HG02571 (cell line): ENCODE data around the gene CSH2.

Experiments
- ATAC-seq: cut with Tn5 transposase; IDR thresholded peaks from one replicate; pipeline ENCODE4 v1.9.1; 2021; ENCODE audit warnings: mild to moderate bottlenecking, moderate library complexity; ENCODE audit not compliant: unreplicated experiment

The CSH2 gene

GRCh38 chr17:63837480-63837879 is 36.0 kb downstream of the CSH2 start:
- ATAC-seq: no peak

GRCh38 chr17:63836811-63837210 is 36.7 kb downstream of the CSH2 start:
- no peak for ATAC-seq

- ATAC-seq: no peak
Observed at GRCh38 chr17:63835167-63835720, 38.2 kb downstream of the CSH2 start.

GRCh38 chr17:63834431-63835166 is 38.9 kb downstream of the CSH2 start:
- ATAC-seq: no peak

GRCh38 chr17:63833741-63834373 is 39.6 kb downstream of the CSH2 start:
- ATAC-seq: no peak

- no peak for ATAC-seq
Observed at GRCh38 chr17:63833026-63833740, 40.3 kb downstream of the CSH2 start.

- no peak for ATAC-seq
Observed at GRCh38 chr17:63832455-63832854, 41.0 kb downstream of the CSH2 start.

- ATAC-seq: no peak
Observed at GRCh38 chr17:63832014-63832413, 41.5 kb downstream of the CSH2 start.

- ATAC-seq: no peak
Observed at GRCh38 chr17:63831505-63831904, 42.0 kb downstream of the CSH2 start.

GRCh38 chr17:63830904-63831491 is 42.5 kb downstream of the CSH2 start:
- no peak for ATAC-seq

GRCh38 chr17:63830278-63830677 is 43.2 kb downstream of the CSH2 start:
- no peak for ATAC-seq

- ATAC-seq: no peak
Observed at GRCh38 chr17:63828936-63829335, 44.5 kb downstream of the CSH2 start.

GRCh38 chr17:63827801-63828221 is 45.7 kb downstream of the CSH2 start:
- no peak for ATAC-seq

- peak; percentile 84 for ATAC-seq
Observed at GRCh38 chr17:63827002-63827800, 46.3 kb downstream of the CSH2 start, which contains the start of the genes FTSJ3 and PSMC5. Gene FTSJ3 (minus strand): TSS chr17:63827663. CDS start chr17:63826902, 761 bp downstream. Gene PSMC5 (plus strand): TSS chr17:63827431. CDS start chr17:63827491, 60 bp downstream.

- no peak for ATAC-seq
Observed at GRCh38 chr17:63826468-63827001, 46.9 kb downstream of the CSH2 start.

- no peak for ATAC-seq
Observed at GRCh38 chr17:63824362-63824761, 49.1 kb downstream of the CSH2 start.

GRCh38 chr17:63823659-63824331 is 49.7 kb downstream of the CSH2 start:
- no peak for ATAC-seq

- ATAC-seq: no peak
Observed at GRCh38 chr17:63822537-63822936, 50.9 kb downstream of the CSH2 start.
